Measurements from ENCODE around the gene CPAMD8. TPM values are rescaled to one million over a fixed set of nuclear protein-coding genes. Genes with fewer than 3 reads are reported as not detected.

CPAMD8 gene
- total and polyA plus RNA-seq, 9 of the 15 experiments (the other 6 are each of a cell fraction or from before 2014, with no cell fraction given) = 0.20 to 2.1 (median 1.3) TPM

DNA sequence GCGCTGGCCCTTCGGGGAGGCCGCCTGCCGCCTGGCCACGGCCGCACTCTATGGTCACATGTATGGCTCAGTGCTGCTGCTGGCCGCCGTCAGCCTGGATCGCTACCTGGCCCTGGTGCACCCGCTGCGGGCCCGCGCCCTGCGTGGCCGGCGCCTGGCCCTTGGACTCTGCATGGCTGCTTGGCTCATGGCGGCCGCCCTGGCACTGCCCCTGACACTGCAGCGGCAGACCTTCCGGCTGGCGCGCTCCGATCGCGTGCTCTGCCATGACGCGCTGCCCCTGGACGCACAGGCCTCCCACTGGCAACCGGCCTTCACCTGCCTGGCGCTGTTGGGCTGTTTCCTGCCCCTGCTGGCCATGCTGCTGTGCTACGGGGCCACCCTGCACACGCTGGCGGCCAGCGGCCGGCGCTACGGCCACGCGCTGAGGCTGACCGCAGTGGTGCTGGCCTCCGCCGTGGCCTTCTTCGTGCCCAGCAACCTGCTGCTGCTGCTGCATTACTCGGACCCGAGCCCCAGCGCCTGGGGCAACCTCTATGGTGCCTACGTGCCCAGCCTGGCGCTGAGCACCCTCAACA, 136.6 kb downstream of the CPAMD8 start (continued):
- TF ChIP-seq, protein P1, sequence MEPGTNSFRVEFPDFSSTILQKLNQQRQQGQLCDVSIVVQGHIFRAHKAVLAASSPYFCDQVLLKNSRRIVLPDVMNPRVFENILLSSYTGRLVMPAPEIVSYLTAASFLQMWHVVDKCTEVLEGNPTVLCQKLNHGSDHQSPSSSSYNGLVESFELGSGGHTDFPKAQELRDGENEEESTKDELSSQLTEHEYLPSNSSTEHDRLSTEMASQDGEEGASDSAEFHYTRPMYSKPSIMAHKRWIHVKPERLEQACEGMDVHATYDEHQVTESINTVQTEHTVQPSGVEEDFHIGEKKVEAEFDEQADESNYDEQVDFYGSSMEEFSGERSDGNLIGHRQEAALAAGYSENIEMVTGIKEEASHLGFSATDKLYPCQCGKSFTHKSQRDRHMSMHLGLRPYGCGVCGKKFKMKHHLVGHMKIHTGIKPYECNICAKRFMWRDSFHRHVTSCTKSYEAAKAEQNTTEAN (CRISPR knock-in tag; IDR thresholded peaks at IDR 0.05) = no peak
- TF ChIP-seq ILF3 (IDR thresholded peaks at IDR 0.05; ENCODE audit: borderline replicate concordance) (no peak), ZNF584 (CRISPR knock-in tag; IDR thresholded peaks at IDR 0.05; ENCODE audit: low read depth) (peak; percentile 89; the same call in 1 of the 2 replicates), TAL1 (IDR thresholded peaks at IDR 0.05) (no peak), SMAD2 (IDR thresholded peaks at IDR 0.05; ENCODE audit: low read depth, low read length) (no peak), STAT5B (CRISPR knock-in tag; IDR thresholded peaks at IDR 0.05) (no peak), ZSCAN32 (CRISPR knock-in tag; IDR thresholded peaks at IDR 0.05) (0 out of 2 replicates have a peak, but pooled peaks have one; percentile 40), BRD4 (IDR thresholded peaks at IDR 0.05) (peak; percentile 85; the same call in 1 of the 2 replicates), ZNF707 (CRISPR knock-in tag; conservative IDR thresholded peaks at IDR 0.05) (0 out of 2 replicates have a peak, but pooled peaks have one; percentile 49), HDAC6 (IDR thresholded peaks at IDR 0.05; ENCODE audit: low read depth, low read length) (no peak), CBX8 (IDR thresholded peaks at IDR 0.05; ENCODE audit: borderline replicate concordance, extremely low read depth, low read depth, low read length, poor library complexity, severe bottlenecking) (no peak), SIN3A (IDR thresholded peaks at IDR 0.05; ENCODE audit: borderline replicate concordance in 2 of 2, control insufficient read depth in 1 of 2, low read depth in 2 of 2, low read length in 2 of 2) (peak in 1 of 2 experiments; percentile 72; a peak in 2 of 4 replicates), ZNF551 (CRISPR knock-in tag; IDR thresholded peaks at IDR 0.05) (no peak), COPS2 (conservative IDR thresholded peaks at IDR 0.05) (no peak), ZBED1 (IDR thresholded peaks at IDR 0.05) (no peak), ZNF408 (CRISPR knock-in tag; IDR thresholded peaks at IDR 0.05; ENCODE audit: low read depth) (no peak)
- TF ChIP-seq, protein P2, sequence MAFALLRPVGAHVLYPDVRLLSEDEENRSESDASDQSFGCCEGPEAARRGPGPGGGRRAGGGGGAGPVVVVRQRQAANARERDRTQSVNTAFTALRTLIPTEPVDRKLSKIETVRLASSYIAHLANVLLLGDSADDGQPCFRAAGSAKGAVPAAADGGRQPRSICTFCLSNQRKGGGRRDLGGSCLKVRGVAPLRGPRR (CRISPR knock-in tag; IDR thresholded peaks at IDR 0.05) = peak; percentile 85
